Measurements from ENCODE around the gene LAMB1.

LAMB1 gene

GRCh38 chr7:107982918-107983389 lies 20.0 kb downstream of the LAMB1 start:
- Histone ChIP-seq H3K27ac (no peak overlapping the region; the same call in 1 of the 2 replicates), H3K9ac (ENCODE audit: insufficient read length) (no peak overlapping the region), H3K9me3 (ENCODE audit: low read depth, low read length) (no peaks in the 10 kb centered on the region), H3K4me3 (no peak overlapping the region), H3K36me3 (ENCODE audit: insufficient read depth, low read length) (peaks cover 95% of the 10 kb centered on the region)
- TF ChIP-seq POLR2AphosphoS5 (IDR thresholded peaks at IDR 0.05; ENCODE audit: borderline replicate concordance, low read depth, low read length) (no peak), EZH2 (IDR thresholded peaks at IDR 0.05) (no peak), FOXP2 (optimal IDR thresholded peaks at IDR 0.05; ENCODE audit: control extremely low read depth, extremely low read length, insufficient read depth) (no peak)
- no peak for DNase-seq (ENCODE audit: low read depth, low spot score)

GRCh38 chr7:107982042-107982840 lies 20.7 kb downstream of the LAMB1 start:
- Histone ChIP-seq H3K9me3 (ENCODE audit: low read depth, low read length) (no peaks in the 10 kb centered on the region), H3K36me3 (ENCODE audit: insufficient read depth, low read length) (peaks cover 95% of the 10 kb centered on the region), H3K4me3 (no peak overlapping the region), H3K27ac (peak overlapping the region; percentile 44; the same call in 1 of the 2 replicates), H3K9ac (ENCODE audit: insufficient read length) (no peak overlapping the region)
- no peak for DNase-seq (ENCODE audit: low read depth, low spot score)
- TF ChIP-seq POLR2AphosphoS5 (IDR thresholded peaks at IDR 0.05; ENCODE audit: borderline replicate concordance, low read depth, low read length) (no peak), EZH2 (IDR thresholded peaks at IDR 0.05) (no peak), FOXP2 (optimal IDR thresholded peaks at IDR 0.05; ENCODE audit: control extremely low read depth, extremely low read length, insufficient read depth) (no peak)

GRCh38 chr7:107981466-107981865 lies 21.5 kb downstream of the LAMB1 start:
- DNase-seq (ENCODE audit: low read depth, low spot score) = no peak
- Histone ChIP-seq H3K9ac (ENCODE audit: insufficient read length) (no peak overlapping the region), H3K27ac (no peak overlapping the region), H3K9me3 (ENCODE audit: low read depth, low read length) (no peaks in the 10 kb centered on the region), H3K4me3 (no peak overlapping the region), H3K36me3 (ENCODE audit: insufficient read depth, low read length) (peaks cover 95% of the 10 kb centered on the region)
- TF ChIP-seq EZH2 (IDR thresholded peaks at IDR 0.05) = no peak

- H3K36me3 ChIP-seq (ENCODE audit: insufficient read depth, low read length) = peaks cover 95% of the 10 kb centered on the region
- no peak for TF ChIP-seq POLR2AphosphoS5 (IDR thresholded peaks at IDR 0.05; ENCODE audit: borderline replicate concordance, low read depth, low read length)
- TF ChIP-seq EZH2 (IDR thresholded peaks at IDR 0.05) = no peak
- TF ChIP-seq FOXP2 (optimal IDR thresholded peaks at IDR 0.05; ENCODE audit: control extremely low read depth, extremely low read length, insufficient read depth) = no peak
Observed at GRCh38 chr7:107980671-107981190, 22.2 kb downstream of the LAMB1 start.

GRCh38 chr7:107980171-107980570 lies 22.8 kb downstream of the LAMB1 start:
- H3K4me3 ChIP-seq = no peak overlapping the region
- no peak for DNase-seq (ENCODE audit: low read depth, low spot score)
- no peak overlapping the region for H3K27ac ChIP-seq
- H3K36me3 ChIP-seq (ENCODE audit: insufficient read depth, low read length) = peaks cover 96% of the 10 kb centered on the region
- H3K9ac ChIP-seq (ENCODE audit: insufficient read length) = no peak overlapping the region
- TF ChIP-seq POLR2AphosphoS5 (IDR thresholded peaks at IDR 0.05; ENCODE audit: borderline replicate concordance, low read depth, low read length) = no peak
- TF ChIP-seq EZH2 (IDR thresholded peaks at IDR 0.05) = no peak
- no peak for TF ChIP-seq FOXP2 (optimal IDR thresholded peaks at IDR 0.05; ENCODE audit: control extremely low read depth, extremely low read length, insufficient read depth)
- H3K9me3 ChIP-seq (ENCODE audit: low read depth, low read length) = no peaks in the 10 kb centered on the region

More at GRCh38 chr7:107980671-107981190, 22.2 kb downstream of the LAMB1 start:
- Histone ChIP-seq H3K27ac (no peak overlapping the region), H3K4me3 (no peak overlapping the region), H3K9me3 (ENCODE audit: low read depth, low read length) (no peaks in the 10 kb centered on the region), H3K9ac (ENCODE audit: insufficient read length) (no peak overlapping the region)
- no peak for DNase-seq (ENCODE audit: low read depth, low spot score)

GRCh38 chr7:107978815-107979408 lies 24.0 kb downstream of the LAMB1 start:
- no peak overlapping the region for H3K9ac ChIP-seq (ENCODE audit: insufficient read length)
- no peak overlapping the region for H3K4me3 ChIP-seq
- no peak overlapping the region for H3K27ac ChIP-seq
- H3K9me3 ChIP-seq (ENCODE audit: low read depth, low read length) = no peaks in the 10 kb centered on the region
- DNase-seq (ENCODE audit: low read depth, low spot score) = no peak
- no peak for TF ChIP-seq FOXP2 (optimal IDR thresholded peaks at IDR 0.05; ENCODE audit: control extremely low read depth, extremely low read length, insufficient read depth)
- no peak for TF ChIP-seq POLR2AphosphoS5 (IDR thresholded peaks at IDR 0.05; ENCODE audit: borderline replicate concordance, low read depth, low read length)
- TF ChIP-seq EZH2 (IDR thresholded peaks at IDR 0.05) = no peak
- peaks cover 95% of the 10 kb centered on the region for H3K36me3 ChIP-seq (ENCODE audit: insufficient read depth, low read length)

- TF ChIP-seq POLR2AphosphoS5 (IDR thresholded peaks at IDR 0.05; ENCODE audit: borderline replicate concordance, low read depth, low read length) (no peak), EZH2 (IDR thresholded peaks at IDR 0.05) (no peak), FOXP2 (optimal IDR thresholded peaks at IDR 0.05; ENCODE audit: control extremely low read depth, extremely low read length, insufficient read depth) (no peak)
- no peak for DNase-seq (ENCODE audit: low read depth, low spot score)
- no peaks in the 10 kb centered on the region for H3K9me3 ChIP-seq (ENCODE audit: low read depth, low read length)
- no peak overlapping the region for H3K27ac ChIP-seq
- no peak overlapping the region for H3K9ac ChIP-seq (ENCODE audit: insufficient read length)
- peaks cover 90% of the 10 kb centered on the region for H3K36me3 ChIP-seq (ENCODE audit: insufficient read depth, low read length)
- no peak overlapping the region for H3K4me3 ChIP-seq
Observed at GRCh38 chr7:107977048-107977447, 25.9 kb downstream of the LAMB1 start.

GRCh38 chr7:107976620-107977019 lies 26.3 kb downstream of the LAMB1 start:
- no peak for DNase-seq (ENCODE audit: low read depth, low spot score)
- no peak overlapping the region for H3K27ac ChIP-seq
- H3K36me3 ChIP-seq (ENCODE audit: insufficient read depth, low read length) = peaks cover 90% of the 10 kb centered on the region
- TF ChIP-seq EZH2 (IDR thresholded peaks at IDR 0.05) (no peak), POLR2AphosphoS5 (IDR thresholded peaks at IDR 0.05; ENCODE audit: borderline replicate concordance, low read depth, low read length) (no peak), FOXP2 (optimal IDR thresholded peaks at IDR 0.05; ENCODE audit: control extremely low read depth, extremely low read length, insufficient read depth) (no peak)
- H3K9me3 ChIP-seq (ENCODE audit: low read depth, low read length) = no peaks in the 10 kb centered on the region
- no peak overlapping the region for H3K4me3 ChIP-seq
- H3K9ac ChIP-seq (ENCODE audit: insufficient read length) = no peak overlapping the region

All from SK-N-MC (cell line).